ENCODE results near the gene SLC26A5. TPM values are rescaled to one million over a fixed set of nuclear protein-coding genes. Genes with fewer than 3 reads are reported as not detected.

The SLC26A5 gene
- total RNA-seq, 6 donors from 2014 or later, result 0.88 to 3.2 (median 1.5) TPM

GRCh38 chr7:103425177-103425576, 20.8 kb downstream of the SLC26A5 start:
- ATAC-seq (ENCODE audit: low FRiP score in 2 of 2) (no peak), DNase-seq (no peak)
- WGBS, 2 donors, result 36 to 50% methylated on average over 1 of the region's 1 CpG

DNA sequence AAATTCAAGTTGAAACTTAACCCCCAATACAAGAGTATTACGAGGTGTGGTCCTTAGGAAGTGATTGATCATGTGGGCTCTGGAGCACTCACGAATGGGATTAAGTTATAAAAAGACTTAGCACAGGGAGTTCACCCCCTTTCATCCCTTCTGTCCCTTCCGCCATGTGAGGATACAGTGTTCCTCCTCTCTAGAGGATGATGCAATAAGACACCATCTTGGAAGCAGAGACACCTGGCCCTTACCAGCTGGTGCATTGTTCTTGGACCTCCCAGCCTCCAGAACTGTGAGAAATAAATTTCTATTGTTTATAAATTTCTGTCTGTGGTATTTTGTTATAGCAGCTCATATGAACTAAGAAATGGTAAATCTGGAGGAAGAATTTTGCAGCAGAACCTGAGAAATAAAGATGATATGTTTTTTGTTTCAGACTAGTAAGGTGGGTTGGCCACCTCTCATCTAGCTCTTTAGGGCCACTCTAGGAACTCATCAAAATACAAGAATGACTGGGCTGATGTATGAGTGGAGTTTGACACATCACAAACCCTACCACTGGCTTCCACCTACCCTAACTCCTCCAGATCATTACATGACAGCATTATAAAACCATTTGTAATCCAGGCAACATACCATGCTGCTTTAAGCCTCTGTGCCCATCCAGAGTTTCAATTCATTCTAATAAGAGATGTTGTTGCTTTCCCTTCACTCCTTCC, 22.4 kb downstream of the SLC26A5 start:
- no peak for TF ChIP-seq EP300 (IDR thresholded peaks at IDR 0.05)
- no peak for TF ChIP-seq POLR2AphosphoS5 (IDR thresholded peaks at IDR 0.05)
- no peak for TF ChIP-seq CTCF (IDR thresholded peaks at IDR 0.05)
- no peak for TF ChIP-seq POLR2A (IDR thresholded peaks at IDR 0.05)
- no peaks in the 10 kb centered on the region for H3K27me3 ChIP-seq
- ATAC-seq (ENCODE audit: low FRiP score in 2 of 2), result no peak
- H3K27ac ChIP-seq, result no peak overlapping the region
- no peaks in the 10 kb centered on the region for H3K9me3 ChIP-seq
- H3K36me3 ChIP-seq, result no peaks in the 10 kb centered on the region
- DNase-seq, result no peak
- no peak overlapping the region for H3K4me3 ChIP-seq
- 73 to 79% methylated on average over 3 of the region's 3 CpGs for WGBS, 2 donors
- H3K4me1 ChIP-seq, result no peaks in the 10 kb centered on the region

More at GRCh38 chr7:103425177-103425576, 20.8 kb downstream of the SLC26A5 start:
- TF ChIP-seq EP300 (IDR thresholded peaks at IDR 0.05) (no peak), POLR2A (IDR thresholded peaks at IDR 0.05) (no peak)
- Histone ChIP-seq H3K9me3 (no peaks in the 10 kb centered on the region), H3K4me1 (no peaks in the 10 kb centered on the region), H3K4me3 (no peak overlapping the region), H3K27ac (no peak overlapping the region), H3K36me3 (no peaks in the 10 kb centered on the region), H3K27me3 (no peaks in the 10 kb centered on the region)

- DNase-seq (no peak), ATAC-seq (ENCODE audit: low FRiP score in 2 of 2) (no peak)
- Histone ChIP-seq H3K4me1 (no peaks in the 10 kb centered on the region), H3K4me3 (no peak overlapping the region), H3K36me3 (no peaks in the 10 kb centered on the region), H3K27ac (no peak overlapping the region), H3K27me3 (no peaks in the 10 kb centered on the region), H3K9me3 (no peaks in the 10 kb centered on the region)
- 77 to 83% methylated on average over 5 of the region's 5 CpGs for WGBS, 2 donors
- TF ChIP-seq POLR2A (IDR thresholded peaks at IDR 0.05) (no peak), CTCF (IDR thresholded peaks at IDR 0.05) (no peak), EP300 (IDR thresholded peaks at IDR 0.05) (no peak), POLR2AphosphoS5 (IDR thresholded peaks at IDR 0.05) (no peak)
Observed at GRCh38 chr7:103420857-103421384, 25.1 kb downstream of the SLC26A5 start.

DNA sequence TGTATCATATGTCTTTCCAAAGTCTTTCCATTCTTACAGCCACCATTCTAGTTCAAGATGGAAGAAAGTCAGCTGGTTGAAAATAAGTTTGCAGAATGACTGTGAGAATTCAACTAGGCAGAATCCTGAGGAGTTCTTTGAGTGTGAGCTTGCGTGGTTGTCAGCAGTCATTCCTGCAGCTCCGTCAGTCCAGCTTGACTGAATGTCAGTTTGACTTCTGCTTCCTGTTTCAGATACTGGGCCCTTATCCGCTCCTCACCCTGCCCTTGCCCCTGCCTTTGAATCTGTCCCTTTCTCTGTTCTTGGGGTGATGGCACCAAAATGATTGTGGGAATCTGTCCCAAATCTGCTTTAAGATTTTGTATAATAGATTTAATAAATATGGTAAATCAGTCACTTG, 27.8 kb downstream of the SLC26A5 start:
- Histone ChIP-seq H3K27me3 (no peaks in the 10 kb centered on the region), H3K36me3 (no peaks in the 10 kb centered on the region), H3K27ac (no peak overlapping the region), H3K4me3 (no peak overlapping the region), H3K4me1 (no peaks in the 10 kb centered on the region), H3K9me3 (no peaks in the 10 kb centered on the region)
- TF ChIP-seq EP300 (IDR thresholded peaks at IDR 0.05) (no peak), POLR2A (IDR thresholded peaks at IDR 0.05) (no peak), POLR2AphosphoS5 (IDR thresholded peaks at IDR 0.05) (no peak), CTCF (IDR thresholded peaks at IDR 0.05) (no peak)
- ATAC-seq (ENCODE audit: low FRiP score in 2 of 2) (no peak), DNase-seq (no peak)
- 61 to 62% methylated on average over 3 of the region's 3 CpGs for WGBS, 2 donors

GRCh38 chr7:103413407-103413806, 32.6 kb downstream of the SLC26A5 start:
- no peak for TF ChIP-seq EP300 (IDR thresholded peaks at IDR 0.05)
- TF ChIP-seq POLR2AphosphoS5 (IDR thresholded peaks at IDR 0.05), result no peak
- no peak for TF ChIP-seq POLR2A (IDR thresholded peaks at IDR 0.05)
- no peak for TF ChIP-seq CTCF (IDR thresholded peaks at IDR 0.05)
- H3K9me3 ChIP-seq, result no peaks in the 10 kb centered on the region
- no peaks in the 10 kb centered on the region for H3K4me1 ChIP-seq
- DNase-seq (no peak), ATAC-seq (ENCODE audit: low FRiP score in 2 of 2) (no peak)
- H3K27me3 ChIP-seq, result no peaks in the 10 kb centered on the region
- WGBS, 2 donors, result 81 to 92% methylated on average over 5 of the region's 5 CpGs
- no peaks in the 10 kb centered on the region for H3K36me3 ChIP-seq
- H3K4me3 ChIP-seq, result no peak overlapping the region
- no peak overlapping the region for H3K27ac ChIP-seq

Data from upper lobe of left lung (tissue), 6 donors.